ENCODE data around the gene NUDT22. TPM values are rescaled to one million over a fixed set of nuclear protein-coding genes. Genes with fewer than 3 reads are reported as not detected.

NUDT22 gene
- total and polyA plus RNA-seq, 2 of the 8 experiments (the other 6 are each of a cell fraction or from before 2014, with no cell fraction given) = 43.4 to 69.0 TPM

DNA sequence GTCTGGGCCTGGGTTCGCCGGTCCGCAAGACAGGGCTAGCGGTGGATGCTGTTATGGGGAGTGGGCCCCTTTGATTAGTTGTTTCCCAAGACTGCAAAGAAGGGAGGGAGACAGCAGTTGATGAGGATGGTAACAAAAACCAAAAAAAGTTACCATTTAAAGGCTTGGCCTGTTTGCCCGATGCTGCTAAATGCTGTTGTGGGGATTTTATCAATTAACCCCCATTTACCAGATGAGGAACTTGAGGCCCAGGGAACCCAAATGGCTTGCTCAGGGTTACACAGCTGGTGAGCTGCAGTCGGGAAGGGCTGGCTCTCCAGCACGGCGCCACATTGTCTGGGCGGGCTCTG is 3.4 kb upstream of the NUDT22 start:
- no peaks in the 10 kb centered on the region for H3K79me2 ChIP-seq (ENCODE audit: control insufficient read depth in 1 of 2, insufficient read depth in 2 of 2, low read length in 2 of 2)
- no peak overlapping the region for H3K27ac ChIP-seq (ENCODE audit: low read depth, low read length)
- H4K91ac ChIP-seq (replicated peaks; ENCODE audit: insufficient read length, low read length) = no peak overlapping the region
- H3K4me2 ChIP-seq (ENCODE audit: insufficient read depth in 1 of 2, low read depth in 2 of 2, low read length in 2 of 2) = no peak overlapping the region
- no peak overlapping the region for H4K8ac ChIP-seq (ENCODE audit: extremely low read depth, insufficient read depth, low read length)
- H3K79me1 ChIP-seq (ENCODE audit: low read depth, low read length) = no peaks in the 10 kb centered on the region
- H2BK20ac ChIP-seq (ENCODE audit: low read length) = no peak overlapping the region
- H2AFZ ChIP-seq (ENCODE audit: low read length) = no peak overlapping the region
- no peaks in the 10 kb centered on the region for H3K9me3 ChIP-seq (ENCODE audit: insufficient read depth in 2 of 2, low read depth in 1 of 2, low read length in 1 of 2)
- no peak overlapping the region for H2BK5ac ChIP-seq (ENCODE audit: low read depth, low read length)
- ChIA-PET POLR2A (ENCODE audit: partially characterized antibody) (interaction anchor here (2.1 to 14.1 kb wide), 4 partner anchors 12 to 45 kb away, joined by 6 to 253 read pairs (median 37); partner anchors contain the start of genes FERMT3, FKBP2, PPP1R14B and VEGFB), CTCF (ENCODE audit: partially characterized antibody) (interaction anchor here (1.2 to 6.5 kb wide), 6 partner anchors 9 to 434 kb away, joined by 3 to 64 read pairs (median 6); partner anchors contain the start of genes FERMT3 and PLCB3)
- H3K36me3 ChIP-seq (ENCODE audit: control insufficient read depth in 2 of 4, insufficient read depth in 4 of 4, low read length in 3 of 4) = peaks cover 0 to 9% (median 5%) of the 10 kb centered on the region in 4 experiments; a peak in 4 of 8 replicates
- H2BK12ac ChIP-seq (ENCODE audit: low read depth, low read length) = no peak overlapping the region
- H3K23me2 ChIP-seq (ENCODE audit: low read depth, low read length) = peaks cover 10% of the 10 kb centered on the region; the same call in 1 of the 2 replicates
- H3K4me1 ChIP-seq (replicated peaks in 1 of 4; ENCODE audit: control insufficient read depth in 3 of 4, insufficient read depth in 4 of 4, low read length in 3 of 4) = peaks cover 0 to 18% (median 12%) of the 10 kb centered on the region in 4 experiments; a peak in 6 of 7 replicates
- H3K27me3 ChIP-seq (replicated peaks in 1 of 4; ENCODE audit: control insufficient read depth in 3 of 4, extremely low read depth in 1 of 4, insufficient read depth in 3 of 4, low read length in 3 of 4) = no peaks in the 10 kb centered on the region
- no peak overlapping the region for H4K5ac ChIP-seq (ENCODE audit: insufficient read length, low read depth, low read length)
- no peak overlapping the region for H3K4ac ChIP-seq (replicated peaks; ENCODE audit: insufficient read length, low read depth, low read length)
- no peak overlapping the region for H3K4me3 ChIP-seq (ENCODE audit: extremely low read depth in 1 of 4, insufficient read depth in 2 of 4, low read depth in 3 of 4, low read length in 4 of 4)
- WGBS, 2 experiments (ENCODE audit: extremely low coverage in 1 of 2, insufficient coverage in 1 of 2, insufficient read length in 1 of 2, insufficient replicate concordance in 2 of 2, low coverage in 1 of 2, low lambda C conversion rate in 2 of 2, missing lambda C conversion rate in 1 of 2) = 93% methylated on average over 9 of the region's 9 CpGs; no CpG with 5 or more reads in 1 of the 2 experiments
- no peak overlapping the region for H3K18ac ChIP-seq (ENCODE audit: extremely low read depth, low read length)
- H3K23ac ChIP-seq (ENCODE audit: insufficient read length) = no peak overlapping the region
- FAIRE-seq (no peak), DNase-seq (ENCODE audit: low read depth in 1 of 2, low spot score in 2 of 2) (no peak)
- H2BK15ac ChIP-seq (ENCODE audit: low read length) = no peak overlapping the region
- H2BK120ac ChIP-seq (replicated peaks; ENCODE audit: low read depth, low read length) = no peak overlapping the region
- 0 out of 3 replicates have a peak, but pooled peaks of 1 of the 2 experiments have one; percentile 50 for TF ChIP-seq POLR2A (IDR thresholded peaks at IDR 0.05; ENCODE audit: control extremely low read depth in 1 of 2, low read depth in 2 of 2, low read length in 2 of 2)
- no peak for TF ChIP-seq SRF (IDR thresholded peaks at IDR 0.05; ENCODE audit: low read depth, low read length)
- no peak overlapping the region for H3K56ac ChIP-seq (replicated peaks; ENCODE audit: insufficient read length, low read depth, low read length)
- no peak overlapping the region for H3K9ac ChIP-seq (replicated peaks in 1 of 4; ENCODE audit: extremely low read depth in 1 of 4, low read depth in 3 of 4, low read length in 3 of 4)
- peaks cover 2 to 13% of the 10 kb centered on the region in 2 experiments for H4K20me1 ChIP-seq (replicated peaks in 1 of 2; ENCODE audit: control insufficient read depth in 1 of 2, insufficient read depth in 2 of 2, low read length in 2 of 2)
- H3K14ac ChIP-seq (ENCODE audit: insufficient read length) = no peak overlapping the region
- no peak overlapping the region for H2AK5ac ChIP-seq (ENCODE audit: low read depth, low read length)

Data from H1 (cell line).